HepG2 (cell line): ENCODE data around the gene CREG2. TPM values are rescaled to one million over a fixed set of nuclear protein-coding genes. Genes with fewer than 3 reads are reported as not detected.

ENCODE experiments used
- ZBTB1 ChIP-seq: sonication (generic); formaldehyde crosslinking; IDR thresholded peaks from 2 replicates; pipeline ENCODE4 v1.4.0; 2020; ENCODE audit warnings: missing genetic modification reagents, borderline replicate concordance
- ZNF367 ChIP-seq: sonication (generic); formaldehyde crosslinking; IDR thresholded peaks from 2 replicates; pipeline ENCODE4 v1.4.0; 2020; ENCODE audit warnings: missing genetic modification reagents, borderline replicate concordance
- polyA plus RNA-seq, 8 experiments: library from polyadenylated mRNA; depleted of rRNA in 3 of 8; stranded (reverse) in 7 of 8; unstranded in 1 of 8; fragments of >200 nt; fragmentation: Illumina TruSeq in 4 of 8; extraction: Trizol in 4 of 8; gene quantifications; 2 replicates each; pipeline versions ENCODE4 v1.2.1 to v1.2.3, GENCODE V29; 2011 to 2016; ENCODE audit warnings: low read depth in 4 of 8, missing spikeins in 1 of 8, mixed read lengths in 1 of 8; ENCODE audit not compliant: insufficient read depth in 1 of 8
- total RNA-seq, 5 experiments: library from RNA; depleted of rRNA; stranded (reverse); fragments of >200 nt; fragmentation: Illumina TruSeq; extraction: Trizol; gene quantifications; 2 replicates each; pipeline ENCODE4 v1.2.3, GENCODE V29; 2016; ENCODE audit warnings: low read depth in 1 of 5
- TF ChIP-seq, protein P1 (sequence below): sonication (generic); formaldehyde crosslinking; IDR thresholded peaks from 2 replicates; pipeline ENCODE4 v1.5.0; 2020; ENCODE audit warnings: mild to moderate bottlenecking, missing genetic modification reagents, borderline replicate concordance
- TF ChIP-seq, protein P2 (sequence below): sonication (generic); formaldehyde crosslinking; IDR thresholded peaks from 2 replicates; pipeline ENCODE4 v1.4.0; 2020; ENCODE audit warnings: missing genetic modification reagents, mild to moderate bottlenecking, borderline replicate concordance
- TF ChIP-seq, protein P3 (sequence below): sonication (generic); formaldehyde crosslinking; IDR thresholded peaks from 2 replicates; pipeline ENCODE4 v1.4.0; 2020; ENCODE audit warnings: missing genetic modification reagents

Gene CREG2
- total and polyA plus RNA-seq, 2 of the 13 experiments (the other 11 are each of a cell fraction or from before 2014, with no cell fraction given), result 0.18 to 0.26 TPM

DNA sequence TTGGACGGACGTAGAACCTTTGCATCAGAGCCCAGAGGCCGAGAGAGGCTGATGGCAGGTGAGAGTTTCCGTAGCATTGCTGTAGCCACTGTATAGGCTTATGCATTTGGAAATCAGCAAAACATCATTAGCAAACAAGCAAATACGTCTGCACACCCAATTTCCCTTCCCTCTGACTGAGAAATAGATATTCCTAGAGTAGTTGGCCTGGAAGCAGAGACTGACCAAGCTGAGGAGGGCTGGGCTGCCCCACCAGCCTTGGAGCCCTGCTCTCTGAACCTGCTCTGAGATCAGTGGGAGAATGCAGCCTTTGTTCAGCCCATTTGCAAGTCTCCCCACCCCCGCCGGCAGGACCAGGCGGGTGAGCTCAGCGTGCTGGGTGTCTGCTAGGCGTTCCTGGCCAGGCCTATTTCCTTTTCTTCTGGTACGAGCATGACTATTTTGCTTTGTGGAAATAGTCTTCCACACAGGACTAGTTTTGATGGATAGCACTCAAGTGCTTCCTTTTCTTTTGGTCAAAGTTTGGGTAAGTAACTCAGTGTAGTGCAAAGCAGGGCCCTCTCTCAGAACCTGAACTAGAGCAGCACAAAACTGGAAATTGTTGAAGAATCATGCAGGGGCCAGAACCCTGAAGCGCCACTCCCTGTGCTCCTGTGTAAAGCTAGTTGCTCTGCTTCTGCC, 56.9 kb downstream of the CREG2 start (continued):
- TF ChIP-seq, protein P1, sequence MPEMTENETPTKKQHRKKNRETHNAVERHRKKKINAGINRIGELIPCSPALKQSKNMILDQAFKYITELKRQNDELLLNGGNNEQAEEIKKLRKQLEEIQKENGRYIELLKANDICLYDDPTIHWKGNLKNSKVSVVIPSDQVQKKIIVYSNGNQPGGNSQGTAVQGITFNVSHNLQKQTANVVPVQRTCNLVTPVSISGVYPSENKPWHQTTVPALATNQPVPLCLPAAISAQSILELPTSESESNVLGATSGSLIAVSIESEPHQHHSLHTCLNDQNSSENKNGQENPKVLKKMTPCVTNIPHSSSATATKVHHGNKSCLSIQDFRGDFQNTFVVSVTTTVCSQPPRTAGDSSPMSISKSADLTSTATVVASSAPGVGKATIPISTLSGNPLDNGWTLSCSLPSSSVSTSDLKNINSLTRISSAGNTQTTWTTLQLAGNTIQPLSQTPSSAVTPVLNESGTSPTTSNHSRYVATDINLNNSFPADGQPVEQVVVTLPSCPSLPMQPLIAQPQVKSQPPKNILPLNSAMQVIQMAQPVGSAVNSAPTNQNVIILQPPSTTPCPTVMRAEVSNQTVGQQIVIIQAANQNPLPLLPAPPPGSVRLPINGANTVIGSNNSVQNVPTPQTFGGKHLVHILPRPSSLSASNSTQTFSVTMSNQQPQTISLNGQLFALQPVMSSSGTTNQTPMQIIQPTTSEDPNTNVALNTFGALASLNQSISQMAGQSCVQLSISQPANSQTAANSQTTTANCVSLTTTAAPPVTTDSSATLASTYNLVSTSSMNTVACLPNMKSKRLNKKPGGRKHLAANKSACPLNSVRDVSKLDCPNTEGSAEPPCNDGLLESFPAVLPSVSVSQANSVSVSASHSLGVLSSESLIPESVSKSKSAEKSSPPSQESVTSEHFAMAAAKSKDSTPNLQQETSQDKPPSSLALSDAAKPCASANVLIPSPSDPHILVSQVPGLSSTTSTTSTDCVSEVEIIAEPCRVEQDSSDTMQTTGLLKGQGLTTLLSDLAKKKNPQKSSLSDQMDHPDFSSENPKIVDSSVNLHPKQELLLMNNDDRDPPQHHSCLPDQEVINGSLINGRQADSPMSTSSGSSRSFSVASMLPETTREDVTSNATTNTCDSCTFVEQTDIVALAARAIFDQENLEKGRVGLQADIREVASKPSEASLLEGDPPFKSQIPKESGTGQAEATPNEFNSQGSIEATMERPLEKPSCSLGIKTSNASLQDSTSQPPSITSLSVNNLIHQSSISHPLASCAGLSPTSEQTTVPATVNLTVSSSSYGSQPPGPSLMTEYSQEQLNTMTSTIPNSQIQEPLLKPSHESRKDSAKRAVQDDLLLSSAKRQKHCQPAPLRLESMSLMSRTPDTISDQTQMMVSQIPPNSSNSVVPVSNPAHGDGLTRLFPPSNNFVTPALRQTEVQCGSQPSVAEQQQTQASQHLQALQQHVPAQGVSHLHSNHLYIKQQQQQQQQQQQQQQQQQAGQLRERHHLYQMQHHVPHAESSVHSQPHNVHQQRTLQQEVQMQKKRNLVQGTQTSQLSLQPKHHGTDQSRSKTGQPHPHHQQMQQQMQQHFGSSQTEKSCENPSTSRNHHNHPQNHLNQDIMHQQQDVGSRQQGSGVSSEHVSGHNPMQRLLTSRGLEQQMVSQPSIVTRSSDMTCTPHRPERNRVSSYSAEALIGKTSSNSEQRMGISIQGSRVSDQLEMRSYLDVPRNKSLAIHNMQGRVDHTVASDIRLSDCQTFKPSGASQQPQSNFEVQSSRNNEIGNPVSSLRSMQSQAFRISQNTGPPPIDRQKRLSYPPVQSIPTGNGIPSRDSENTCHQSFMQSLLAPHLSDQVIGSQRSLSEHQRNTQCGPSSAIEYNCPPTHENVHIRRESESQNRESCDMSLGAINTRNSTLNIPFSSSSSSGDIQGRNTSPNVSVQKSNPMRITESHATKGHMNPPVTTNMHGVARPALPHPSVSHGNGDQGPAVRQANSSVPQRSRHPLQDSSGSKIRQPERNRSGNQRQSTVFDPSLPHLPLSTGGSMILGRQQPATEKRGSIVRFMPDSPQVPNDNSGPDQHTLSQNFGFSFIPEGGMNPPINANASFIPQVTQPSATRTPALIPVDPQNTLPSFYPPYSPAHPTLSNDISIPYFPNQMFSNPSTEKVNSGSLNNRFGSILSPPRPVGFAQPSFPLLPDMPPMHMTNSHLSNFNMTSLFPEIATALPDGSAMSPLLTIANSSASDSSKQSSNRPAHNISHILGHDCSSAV, result no peak
- TF ChIP-seq, protein P2, sequence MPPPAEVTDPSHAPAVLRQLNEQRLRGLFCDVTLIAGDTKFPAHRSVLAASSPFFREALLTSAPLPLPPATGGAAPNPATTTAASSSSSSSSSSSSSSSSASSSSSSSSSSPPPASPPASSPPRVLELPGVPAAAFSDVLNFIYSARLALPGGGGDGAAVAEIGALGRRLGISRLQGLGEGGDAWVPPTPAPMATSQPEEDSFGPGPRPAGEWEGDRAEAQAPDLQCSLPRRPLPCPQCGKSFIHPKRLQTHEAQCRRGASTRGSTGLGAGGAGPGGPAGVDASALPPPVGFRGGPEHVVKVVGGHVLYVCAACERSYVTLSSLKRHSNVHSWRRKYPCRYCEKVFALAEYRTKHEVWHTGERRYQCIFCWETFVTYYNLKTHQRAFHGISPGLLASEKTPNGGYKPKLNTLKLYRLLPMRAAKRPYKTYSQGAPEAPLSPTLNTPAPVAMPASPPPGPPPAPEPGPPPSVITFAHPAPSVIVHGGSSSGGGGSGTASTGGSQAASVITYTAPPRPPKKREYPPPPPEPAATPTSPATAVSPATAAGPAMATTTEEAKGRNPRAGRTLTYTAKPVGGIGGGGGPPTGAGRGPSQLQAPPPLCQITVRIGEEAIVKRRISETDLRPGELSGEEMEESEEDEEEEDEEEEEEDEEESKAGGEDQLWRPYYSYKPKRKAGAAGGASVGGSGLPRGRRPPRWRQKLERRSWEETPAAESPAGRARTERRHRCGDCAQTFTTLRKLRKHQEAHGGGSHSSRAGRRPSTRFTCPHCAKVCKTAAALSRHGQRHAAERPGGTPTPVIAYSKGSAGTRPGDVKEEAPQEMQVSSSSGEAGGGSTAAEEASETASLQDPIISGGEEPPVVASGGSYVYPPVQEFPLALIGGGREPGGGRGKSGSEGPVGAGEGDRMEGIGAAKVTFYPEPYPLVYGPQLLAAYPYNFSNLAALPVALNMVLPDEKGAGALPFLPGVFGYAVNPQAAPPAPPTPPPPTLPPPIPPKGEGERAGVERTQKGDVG (CRISPR knock-in tag), result no peak; the same call in 1 of the 2 replicates
- TF ChIP-seq ZBTB1, result no peak
- no peak for TF ChIP-seq ZNF367 (CRISPR knock-in tag)
- TF ChIP-seq, protein P3, sequence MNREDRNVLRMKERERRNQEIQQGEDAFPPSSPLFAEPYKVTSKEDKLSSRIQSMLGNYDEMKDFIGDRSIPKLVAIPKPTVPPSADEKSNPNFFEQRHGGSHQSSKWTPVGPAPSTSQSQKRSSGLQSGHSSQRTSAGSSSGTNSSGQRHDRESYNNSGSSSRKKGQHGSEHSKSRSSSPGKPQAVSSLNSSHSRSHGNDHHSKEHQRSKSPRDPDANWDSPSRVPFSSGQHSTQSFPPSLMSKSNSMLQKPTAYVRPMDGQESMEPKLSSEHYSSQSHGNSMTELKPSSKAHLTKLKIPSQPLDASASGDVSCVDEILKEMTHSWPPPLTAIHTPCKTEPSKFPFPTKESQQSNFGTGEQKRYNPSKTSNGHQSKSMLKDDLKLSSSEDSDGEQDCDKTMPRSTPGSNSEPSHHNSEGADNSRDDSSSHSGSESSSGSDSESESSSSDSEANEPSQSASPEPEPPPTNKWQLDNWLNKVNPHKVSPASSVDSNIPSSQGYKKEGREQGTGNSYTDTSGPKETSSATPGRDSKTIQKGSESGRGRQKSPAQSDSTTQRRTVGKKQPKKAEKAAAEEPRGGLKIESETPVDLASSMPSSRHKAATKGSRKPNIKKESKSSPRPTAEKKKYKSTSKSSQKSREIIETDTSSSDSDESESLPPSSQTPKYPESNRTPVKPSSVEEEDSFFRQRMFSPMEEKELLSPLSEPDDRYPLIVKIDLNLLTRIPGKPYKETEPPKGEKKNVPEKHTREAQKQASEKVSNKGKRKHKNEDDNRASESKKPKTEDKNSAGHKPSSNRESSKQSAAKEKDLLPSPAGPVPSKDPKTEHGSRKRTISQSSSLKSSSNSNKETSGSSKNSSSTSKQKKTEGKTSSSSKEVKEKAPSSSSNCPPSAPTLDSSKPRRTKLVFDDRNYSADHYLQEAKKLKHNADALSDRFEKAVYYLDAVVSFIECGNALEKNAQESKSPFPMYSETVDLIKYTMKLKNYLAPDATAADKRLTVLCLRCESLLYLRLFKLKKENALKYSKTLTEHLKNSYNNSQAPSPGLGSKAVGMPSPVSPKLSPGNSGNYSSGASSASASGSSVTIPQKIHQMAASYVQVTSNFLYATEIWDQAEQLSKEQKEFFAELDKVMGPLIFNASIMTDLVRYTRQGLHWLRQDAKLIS (CRISPR knock-in tag), result no peak
